Measurements from ENCODE around the gene DIPK2A.

Gene DIPK2A, protein sequence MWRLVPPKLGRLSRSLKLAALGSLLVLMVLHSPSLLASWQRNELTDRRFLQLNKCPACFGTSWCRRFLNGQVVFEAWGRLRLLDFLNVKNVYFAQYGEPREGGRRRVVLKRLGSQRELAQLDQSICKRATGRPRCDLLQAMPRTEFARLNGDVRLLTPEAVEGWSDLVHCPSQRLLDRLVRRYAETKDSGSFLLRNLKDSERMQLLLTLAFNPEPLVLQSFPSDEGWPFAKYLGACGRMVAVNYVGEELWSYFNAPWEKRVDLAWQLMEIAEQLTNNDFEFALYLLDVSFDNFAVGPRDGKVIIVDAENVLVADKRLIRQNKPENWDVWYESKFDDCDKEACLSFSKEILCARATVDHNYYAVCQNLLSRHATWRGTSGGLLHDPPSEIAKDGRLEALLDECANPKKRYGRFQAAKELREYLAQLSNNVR

DNA sequence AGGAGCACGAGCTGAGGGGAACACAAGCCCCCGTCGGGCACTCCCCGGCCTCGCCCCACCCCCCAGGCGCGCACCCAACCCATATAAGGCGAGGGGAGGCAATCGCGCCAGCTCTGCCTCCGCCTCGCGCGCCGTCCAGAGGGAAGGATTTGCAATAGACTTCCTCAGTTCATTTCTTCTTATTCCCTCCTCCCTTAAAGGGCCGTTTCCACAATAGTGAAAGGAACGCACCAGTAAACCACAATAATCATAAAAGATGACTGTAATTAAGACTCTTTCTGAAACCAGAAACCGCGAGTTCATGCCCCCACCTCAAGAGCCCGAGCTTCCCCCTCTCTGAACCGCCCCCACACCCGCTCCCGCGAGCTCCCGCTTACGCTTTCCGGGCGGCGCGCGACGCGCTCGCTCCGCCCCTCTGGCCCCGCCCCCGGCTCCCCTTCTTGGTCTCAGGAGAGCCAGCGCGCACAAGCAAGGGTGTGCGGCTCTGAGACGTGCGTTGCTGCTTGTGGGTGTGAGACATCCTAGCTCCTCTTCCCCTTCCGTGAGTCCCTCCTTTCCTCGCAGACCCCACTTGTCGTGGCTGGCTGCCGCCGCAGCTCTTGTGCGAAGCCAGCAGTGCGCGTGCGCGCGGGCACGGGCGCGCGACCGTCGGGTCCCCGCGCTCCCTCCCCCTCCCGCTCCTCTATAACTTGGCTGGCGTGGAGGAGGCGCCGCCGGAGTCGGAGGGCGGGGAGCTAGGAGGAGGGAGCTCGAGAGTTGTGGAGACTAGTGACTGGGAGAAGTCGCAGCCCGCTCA is at the start of gene DIPK2A:
DIPK2A (plus strand) TSS at position 465 of the 796 bp plus-strand sequence. CDS start 510 bp downstream, outside the sequence.
- Mint-ChIP-seq H3K27me3 (no peaks in the 10 kb centered on the region), H3K36me3 (no peaks in the 10 kb centered on the region), H3K4me3 (peak within 1 kb of the TSS; percentile 98), H3K4me1 (peaks cover 22% of the 10 kb centered on the region), H3K9me3 (no peaks in the 10 kb centered on the region), H3K27ac (peak within 1 kb of the TSS; percentile 97)
- DNase-seq (ENCODE audit: low spot score in 2 of 2) = peak; percentile 93 to 97
- ATAC-seq (ENCODE audit: low read depth) = peak; percentile 64

- no peaks in the 10 kb centered on the region for H3K27me3 Mint-ChIP-seq
These were observed 46.9 kb upstream of the DIPK2A start for GRCh38 chr3:143924522-143925285.

DNA sequence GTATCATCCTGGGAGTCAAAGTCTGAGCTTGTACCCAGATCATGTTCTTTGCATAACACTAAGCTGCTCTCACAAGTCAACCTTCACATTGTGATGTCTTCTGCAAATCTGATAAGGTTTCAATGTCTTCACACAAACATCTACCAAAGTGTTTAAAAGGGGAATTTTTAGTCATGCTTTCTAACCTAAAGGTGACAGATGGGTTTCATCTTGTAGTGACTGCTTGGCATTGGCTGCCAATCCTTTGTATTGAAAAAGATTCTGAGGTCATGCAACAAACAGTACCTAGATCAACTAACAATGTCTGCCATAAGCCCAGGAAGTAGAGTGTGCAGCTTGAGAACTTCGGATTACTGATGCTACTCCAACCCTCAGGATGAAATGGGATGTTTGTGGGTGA is 43.6 kb upstream of the DIPK2A start:
- peaks cover 23% of the 10 kb centered on the region for H3K4me1 Mint-ChIP-seq
- H3K9me3 Mint-ChIP-seq = peaks cover 2% of the 10 kb centered on the region
- DNase-seq (ENCODE audit: low spot score in 2 of 2) = no peak
- peaks cover under 1% of the 10 kb centered on the region for H3K27me3 Mint-ChIP-seq
- H3K36me3 Mint-ChIP-seq = peaks cover 3% of the 10 kb centered on the region
- no peak overlapping the region for H3K27ac Mint-ChIP-seq
- no peak overlapping the region for H3K4me3 Mint-ChIP-seq
- ATAC-seq (ENCODE audit: low read depth) = no peak

More at GRCh38 chr3:143924522-143925285, 46.9 kb upstream of the DIPK2A start:
- H3K36me3 Mint-ChIP-seq = peaks cover 4% of the 10 kb centered on the region
- ATAC-seq (ENCODE audit: low read depth) (peak; percentile 84), DNase-seq (ENCODE audit: low spot score in 2 of 2) (no peak)
- H3K9me3 Mint-ChIP-seq = peaks cover 5% of the 10 kb centered on the region
- peak overlapping the region; percentile 92 for H3K27ac Mint-ChIP-seq
- H3K4me3 Mint-ChIP-seq = peak overlapping the region; percentile 72
- H3K4me1 Mint-ChIP-seq = peaks cover 44% of the 10 kb centered on the region

GRCh38 chr3:143928541-143929255 is 42.9 kb upstream of the DIPK2A start:
- no peak overlapping the region for H3K4me3 Mint-ChIP-seq
- DNase-seq (ENCODE audit: low spot score in 2 of 2) (no peak), ATAC-seq (ENCODE audit: low read depth) (no peak)
- H3K36me3 Mint-ChIP-seq = peaks cover 5% of the 10 kb centered on the region
- peaks cover 21% of the 10 kb centered on the region for H3K4me1 Mint-ChIP-seq
- peaks cover 2% of the 10 kb centered on the region for H3K9me3 Mint-ChIP-seq
- peaks cover 2% of the 10 kb centered on the region for H3K27me3 Mint-ChIP-seq
- H3K27ac Mint-ChIP-seq = no peak overlapping the region

- ATAC-seq (ENCODE audit: low read depth) (no peak), DNase-seq (ENCODE audit: low spot score in 2 of 2) (no peak)
- Mint-ChIP-seq H3K27me3 (peaks cover 11% of the 10 kb centered on the region), H3K9me3 (no peaks in the 10 kb centered on the region), H3K4me1 (no peaks in the 10 kb centered on the region), H3K4me3 (no peak overlapping the region), H3K36me3 (peaks cover 5% of the 10 kb centered on the region), H3K27ac (no peak overlapping the region)
These were observed 36.8 kb upstream of the DIPK2A start for GRCh38 chr3:143934791-143935190.

GRCh38 chr3:143935678-143936077 is 35.9 kb upstream of the DIPK2A start:
- Mint-ChIP-seq H3K4me3 (no peak overlapping the region), H3K9me3 (no peaks in the 10 kb centered on the region), H3K4me1 (no peaks in the 10 kb centered on the region), H3K36me3 (peaks cover 5% of the 10 kb centered on the region), H3K27ac (no peak overlapping the region), H3K27me3 (peaks cover 11% of the 10 kb centered on the region)
- ATAC-seq (ENCODE audit: low read depth) (no peak), DNase-seq (ENCODE audit: low spot score in 2 of 2) (no peak)

DNA sequence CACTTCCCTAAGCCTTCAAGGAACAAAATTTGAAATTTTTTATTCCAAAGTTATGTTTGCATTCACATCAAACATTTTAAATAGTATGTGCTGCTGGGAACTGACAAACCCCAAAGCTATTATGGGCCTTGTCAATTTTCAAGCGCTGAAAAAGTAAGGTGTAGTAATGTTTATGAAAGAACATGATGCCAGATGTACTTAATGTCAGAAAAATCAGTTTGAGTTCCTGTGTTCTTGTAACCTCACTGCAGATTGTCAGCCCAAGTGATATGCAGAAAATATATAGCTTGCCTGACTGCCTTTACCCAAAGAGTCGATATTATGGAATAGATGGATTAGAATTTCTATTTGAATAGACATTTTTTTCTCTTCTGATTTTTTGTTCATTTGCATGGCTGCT is 20.8 kb upstream of the DIPK2A start:
- ATAC-seq (ENCODE audit: low read depth) (no peak), DNase-seq (ENCODE audit: low spot score in 2 of 2) (no peak)
- Mint-ChIP-seq H3K27ac (no peak overlapping the region), H3K36me3 (no peaks in the 10 kb centered on the region), H3K9me3 (no peaks in the 10 kb centered on the region), H3K4me1 (no peaks in the 10 kb centered on the region), H3K27me3 (no peaks in the 10 kb centered on the region), H3K4me3 (no peak overlapping the region)

- no peaks in the 10 kb centered on the region for H3K36me3 Mint-ChIP-seq
- H3K9me3 Mint-ChIP-seq = no peaks in the 10 kb centered on the region
- ATAC-seq (ENCODE audit: low read depth) (peak; percentile 56), DNase-seq (ENCODE audit: low spot score in 2 of 2) (peak in 1 of 2 donors; percentile 33)
- H3K27me3 Mint-ChIP-seq = no peaks in the 10 kb centered on the region
- no peaks in the 10 kb centered on the region for H3K4me1 Mint-ChIP-seq
- no peak overlapping the region for H3K4me3 Mint-ChIP-seq
- no peak overlapping the region for H3K27ac Mint-ChIP-seq
These were observed 20.2 kb upstream of the DIPK2A start for GRCh38 chr3:143951351-143951971.

GRCh38 chr3:143952569-143953072 is 19.0 kb upstream of the DIPK2A start:
- ATAC-seq (ENCODE audit: low read depth) = no peak
- Mint-ChIP-seq H3K27me3 (no peaks in the 10 kb centered on the region), H3K36me3 (no peaks in the 10 kb centered on the region), H3K4me3 (no peak overlapping the region), H3K4me1 (no peaks in the 10 kb centered on the region), H3K9me3 (no peaks in the 10 kb centered on the region), H3K27ac (no peak overlapping the region)
- no peak for DNase-seq (ENCODE audit: low spot score in 2 of 2)

GRCh38 chr3:143955113-143955512 is 16.5 kb upstream of the DIPK2A start:
- ATAC-seq (ENCODE audit: low read depth) (no peak), DNase-seq (ENCODE audit: low spot score in 2 of 2) (no peak)
- Mint-ChIP-seq H3K27ac (no peak overlapping the region), H3K27me3 (no peaks in the 10 kb centered on the region), H3K4me3 (no peak overlapping the region), H3K4me1 (no peaks in the 10 kb centered on the region), H3K36me3 (no peaks in the 10 kb centered on the region), H3K9me3 (peaks cover 9% of the 10 kb centered on the region)

DNA sequence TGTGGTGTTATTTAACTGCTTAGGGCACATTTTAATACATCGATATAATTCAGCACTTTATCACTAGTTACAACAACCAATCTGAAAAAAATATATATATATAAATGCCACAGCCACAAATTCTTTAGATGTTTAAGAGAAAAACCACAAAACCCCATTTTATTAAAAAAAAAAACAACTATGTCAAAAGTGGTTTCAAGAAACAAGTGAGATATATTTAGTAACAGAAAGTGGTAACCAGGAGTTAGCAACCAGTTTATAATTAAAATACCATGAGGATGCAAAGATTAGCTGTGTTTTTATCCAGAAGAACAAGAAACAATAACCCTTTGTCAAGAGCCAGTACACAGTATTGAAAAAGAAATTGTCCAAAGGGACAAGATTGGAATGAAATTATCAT is 14.8 kb upstream of the DIPK2A start:
- no peaks in the 10 kb centered on the region for H3K27me3 Mint-ChIP-seq
- ATAC-seq (ENCODE audit: low read depth) = no peak
- no peaks in the 10 kb centered on the region for H3K36me3 Mint-ChIP-seq
- H3K4me1 Mint-ChIP-seq = no peaks in the 10 kb centered on the region
- peaks cover 9% of the 10 kb centered on the region for H3K9me3 Mint-ChIP-seq
- H3K4me3 Mint-ChIP-seq = no peak overlapping the region
- H3K27ac Mint-ChIP-seq = no peak overlapping the region
- no peak for DNase-seq (ENCODE audit: low spot score in 2 of 2)

GRCh38 chr3:143957453-143957852 is 14.2 kb upstream of the DIPK2A start:
- no peak for ATAC-seq (ENCODE audit: low read depth)
- DNase-seq (ENCODE audit: low spot score in 2 of 2) = no peak
- H3K36me3 Mint-ChIP-seq = no peaks in the 10 kb centered on the region
- no peaks in the 10 kb centered on the region for H3K4me1 Mint-ChIP-seq
- H3K9me3 Mint-ChIP-seq = peaks cover 9% of the 10 kb centered on the region
- no peak overlapping the region for H3K27ac Mint-ChIP-seq
- no peaks in the 10 kb centered on the region for H3K27me3 Mint-ChIP-seq
- H3K4me3 Mint-ChIP-seq = no peak overlapping the region

DNA sequence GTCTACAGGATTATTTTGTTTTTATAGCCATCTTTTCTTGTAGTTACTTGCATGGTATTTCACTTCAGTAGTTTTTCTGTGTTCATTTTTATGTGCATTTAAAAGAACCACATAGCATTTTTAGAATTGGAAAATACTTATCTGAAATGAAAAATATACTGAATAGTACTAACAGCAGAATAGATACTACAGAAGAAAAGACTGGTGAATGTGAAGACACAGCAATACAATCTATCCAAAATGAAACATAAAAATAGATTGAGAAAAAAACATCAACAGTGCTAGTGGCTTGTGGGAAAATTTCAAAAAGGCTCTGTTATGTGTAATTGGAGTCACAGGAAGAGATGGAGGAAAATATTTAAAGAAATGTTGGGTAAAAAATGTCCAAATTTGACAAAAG is 12.7 kb upstream of the DIPK2A start:
- H3K4me3 Mint-ChIP-seq = no peak overlapping the region
- no peak overlapping the region for H3K27ac Mint-ChIP-seq
- peaks cover 10% of the 10 kb centered on the region for H3K9me3 Mint-ChIP-seq
- ATAC-seq (ENCODE audit: low read depth) (no peak), DNase-seq (ENCODE audit: low spot score in 2 of 2) (no peak)
- H3K27me3 Mint-ChIP-seq = peaks cover 2% of the 10 kb centered on the region
- H3K36me3 Mint-ChIP-seq = no peaks in the 10 kb centered on the region
- H3K4me1 Mint-ChIP-seq = no peaks in the 10 kb centered on the region

Measured in memory B cell (primary cell).